ENCODE measurements around the gene CLEC2A.

The CLEC2A gene

GRCh38 chr12:9900930-9901329 is 31.2 kb downstream of the CLEC2A start:
- no peak for DNase-seq (ENCODE audit: low spot score)
- ChIA-PET POLR2A (ENCODE audit: low non-redundant PET) (no interaction called here), CTCF (no interaction called here)
- H3K27ac ChIP-seq: no peak overlapping the region
- no peak for TF ChIP-seq CTCF (conservative IDR thresholded peaks at IDR 0.05; ENCODE audit: low read depth)

- no peak for TF ChIP-seq CTCF (conservative IDR thresholded peaks at IDR 0.05; ENCODE audit: low read depth)
- ChIA-PET CTCF (no interaction called here), POLR2A (ENCODE audit: low non-redundant PET) (no interaction called here)
Observed at GRCh38 chr12:9899209-9899608, 33.0 kb downstream of the CLEC2A start.

GRCh38 chr12:9897535-9897934 is 34.6 kb downstream of the CLEC2A start:
- DNase-seq (ENCODE audit: low spot score): no peak
- CTCF ChIA-PET: no interaction called here
- no peak for TF ChIP-seq CTCF (conservative IDR thresholded peaks at IDR 0.05; ENCODE audit: low read depth)
- POLR2A ChIA-PET (ENCODE audit: low non-redundant PET): no interaction called here
- H3K27ac ChIP-seq: no peak overlapping the region

More at GRCh38 chr12:9899209-9899608, 33.0 kb downstream of the CLEC2A start:
- no peak for DNase-seq (ENCODE audit: low spot score)
- H3K27ac ChIP-seq: no peak overlapping the region

GRCh38 chr12:9895215-9895971 is 36.8 kb downstream of the CLEC2A start:
- ChIA-PET CTCF (interaction anchor here (1.0 kb wide), 1 partner anchor 81 kb away, joined by 3 read pairs; no protein-coding TSS in a partner anchor), POLR2A (ENCODE audit: low non-redundant PET) (no interaction called here)

GRCh38 chr12:9888665-9889273 is 43.4 kb downstream of the CLEC2A start:
- POLR2A ChIA-PET (ENCODE audit: low non-redundant PET): no interaction called here
- no peak for TF ChIP-seq CTCF (conservative IDR thresholded peaks at IDR 0.05; ENCODE audit: low read depth)
- H3K27ac ChIP-seq: no peak overlapping the region
- no peak for DNase-seq (ENCODE audit: low spot score)
- CTCF ChIA-PET: no interaction called here

More at GRCh38 chr12:9895215-9895971, 36.8 kb downstream of the CLEC2A start:
- no peak overlapping the region for H3K27ac ChIP-seq
- DNase-seq (ENCODE audit: low spot score): no peak
- no peak for TF ChIP-seq CTCF (conservative IDR thresholded peaks at IDR 0.05; ENCODE audit: low read depth)

- no peak for DNase-seq (ENCODE audit: low spot score)
- CTCF ChIA-PET: no interaction called here
- H3K27ac ChIP-seq: no peak overlapping the region
- no peak for TF ChIP-seq CTCF (conservative IDR thresholded peaks at IDR 0.05; ENCODE audit: low read depth)
- POLR2A ChIA-PET (ENCODE audit: low non-redundant PET): no interaction called here
Observed at GRCh38 chr12:9883175-9883574, 49.0 kb downstream of the CLEC2A start.

Measured in RWPE1 (cell line).